Measurements from ENCODE around the gene SNCAIP. TPM values are rescaled to one million over a fixed set of nuclear protein-coding genes. Genes with fewer than 3 reads are reported as not detected.

Gene SNCAIP
- total and polyA plus RNA-seq, 2 experiments from 2014 or later, result 6.1 to 11.9 TPM

DNA sequence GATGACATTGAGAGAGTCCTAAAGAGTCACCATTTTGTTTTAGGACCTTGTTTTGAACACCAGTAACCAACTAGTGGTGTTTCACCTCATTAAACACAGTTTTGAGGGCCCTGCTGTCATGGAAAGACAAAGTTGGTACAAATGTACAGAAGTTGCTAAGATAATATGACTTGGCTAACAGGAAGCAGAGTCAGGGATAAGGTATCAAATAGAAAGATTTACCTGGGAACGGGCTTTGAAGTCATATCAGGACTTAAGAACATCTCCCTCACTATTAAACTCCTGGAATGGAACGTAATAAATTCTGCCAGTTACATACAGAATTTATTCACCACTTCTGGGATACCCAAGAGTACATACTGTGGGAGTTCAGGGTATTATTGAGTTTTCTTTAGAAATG lies 115.6 kb downstream of the SNCAIP start (continued):
- TF ChIP-seq, protein P1, sequence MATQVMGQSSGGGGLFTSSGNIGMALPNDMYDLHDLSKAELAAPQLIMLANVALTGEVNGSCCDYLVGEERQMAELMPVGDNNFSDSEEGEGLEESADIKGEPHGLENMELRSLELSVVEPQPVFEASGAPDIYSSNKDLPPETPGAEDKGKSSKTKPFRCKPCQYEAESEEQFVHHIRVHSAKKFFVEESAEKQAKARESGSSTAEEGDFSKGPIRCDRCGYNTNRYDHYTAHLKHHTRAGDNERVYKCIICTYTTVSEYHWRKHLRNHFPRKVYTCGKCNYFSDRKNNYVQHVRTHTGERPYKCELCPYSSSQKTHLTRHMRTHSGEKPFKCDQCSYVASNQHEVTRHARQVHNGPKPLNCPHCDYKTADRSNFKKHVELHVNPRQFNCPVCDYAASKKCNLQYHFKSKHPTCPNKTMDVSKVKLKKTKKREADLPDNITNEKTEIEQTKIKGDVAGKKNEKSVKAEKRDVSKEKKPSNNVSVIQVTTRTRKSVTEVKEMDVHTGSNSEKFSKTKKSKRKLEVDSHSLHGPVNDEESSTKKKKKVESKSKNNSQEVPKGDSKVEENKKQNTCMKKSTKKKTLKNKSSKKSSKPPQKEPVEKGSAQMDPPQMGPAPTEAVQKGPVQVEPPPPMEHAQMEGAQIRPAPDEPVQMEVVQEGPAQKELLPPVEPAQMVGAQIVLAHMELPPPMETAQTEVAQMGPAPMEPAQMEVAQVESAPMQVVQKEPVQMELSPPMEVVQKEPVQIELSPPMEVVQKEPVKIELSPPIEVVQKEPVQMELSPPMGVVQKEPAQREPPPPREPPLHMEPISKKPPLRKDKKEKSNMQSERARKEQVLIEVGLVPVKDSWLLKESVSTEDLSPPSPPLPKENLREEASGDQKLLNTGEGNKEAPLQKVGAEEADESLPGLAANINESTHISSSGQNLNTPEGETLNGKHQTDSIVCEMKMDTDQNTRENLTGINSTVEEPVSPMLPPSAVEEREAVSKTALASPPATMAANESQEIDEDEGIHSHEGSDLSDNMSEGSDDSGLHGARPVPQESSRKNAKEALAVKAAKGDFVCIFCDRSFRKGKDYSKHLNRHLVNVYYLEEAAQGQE (IDR thresholded peaks at IDR 0.05; ENCODE audit: unreplicated experiment), result no peak
- TF ChIP-seq CREB1 (CRISPR knock-in tag; IDR thresholded peaks at IDR 0.05; ENCODE audit: low read depth) (no peak), JUNB (IDR thresholded peaks at IDR 0.05; ENCODE audit: unreplicated experiment) (no peak), EZH2phosphoT487 (IDR thresholded peaks at IDR 0.05; ENCODE audit: unreplicated experiment) (no peak)

DNA sequence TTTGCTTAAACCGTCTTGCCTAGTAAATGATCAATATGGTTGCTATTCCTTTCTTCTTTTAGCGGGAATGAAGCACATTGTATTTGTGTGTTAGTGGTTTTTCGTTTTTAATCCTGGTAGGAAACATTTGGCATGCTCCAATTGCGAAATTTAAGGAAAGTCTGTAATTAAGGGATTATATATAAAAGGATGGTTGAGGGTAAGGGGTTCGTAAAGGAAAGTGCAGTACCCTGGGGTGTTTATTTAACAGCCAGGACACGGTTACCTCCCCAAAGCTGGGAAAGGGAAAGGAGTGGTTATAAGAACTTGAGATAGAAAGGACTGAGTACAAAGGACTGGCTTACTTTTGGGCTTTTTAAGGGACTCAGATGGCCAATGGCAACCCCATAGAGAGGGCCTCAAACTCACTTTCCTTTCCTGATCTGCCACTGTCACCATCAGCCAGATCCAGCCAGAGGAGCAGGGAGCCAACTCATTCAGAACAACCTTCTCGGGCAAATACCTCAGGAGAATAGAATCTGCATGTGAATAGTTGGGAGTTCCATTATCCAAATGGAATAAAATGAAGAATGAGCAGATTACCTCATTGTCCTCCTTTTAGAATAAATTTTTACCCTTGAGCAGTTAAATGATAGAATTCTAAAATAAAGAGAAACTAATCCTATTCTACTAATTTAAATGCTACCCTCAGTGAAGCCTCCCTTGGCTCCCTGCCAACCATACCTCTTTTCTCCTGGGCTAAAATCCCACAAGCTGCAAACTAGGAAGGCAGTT lies 117.7 kb downstream of the SNCAIP start:
- no peaks in the 10 kb centered on the region for H3F3A ChIP-seq (replicated peaks; ENCODE audit: low read depth)
- peak overlapping the region; percentile 84 for H3K27ac ChIP-seq (ENCODE audit: low read depth)
- Mint-ChIP-seq H3K4me3 (no peak overlapping the region), H3K4me1 (peaks cover 31% of the 10 kb centered on the region), H3K27me3 (ENCODE audit: insufficient read depth, low read depth, poor library complexity) (no peaks in the 10 kb centered on the region), H3K9me3 (peaks cover 5% of the 10 kb centered on the region; the same call in 1 of the 3 replicates), H3K36me3 (ENCODE audit: low read depth) (peaks cover 12% of the 10 kb centered on the region), H3K27ac (peak overlapping the region; percentile 83)
- no peaks in the 10 kb centered on the region for H3K79me2 ChIP-seq (replicated peaks; ENCODE audit: insufficient read depth)
- ATAC-seq (peak; percentile 100), DNase-seq (ENCODE audit: low spot score) (peak; percentile 80)
- H3K4me3 ChIP-seq, result no peak overlapping the region
- no peak overlapping the region for H2AFZ ChIP-seq
- no peaks in the 10 kb centered on the region for H3K9me2 ChIP-seq (ENCODE audit: insufficient read depth)
- TF ChIP-seq, protein P2, sequence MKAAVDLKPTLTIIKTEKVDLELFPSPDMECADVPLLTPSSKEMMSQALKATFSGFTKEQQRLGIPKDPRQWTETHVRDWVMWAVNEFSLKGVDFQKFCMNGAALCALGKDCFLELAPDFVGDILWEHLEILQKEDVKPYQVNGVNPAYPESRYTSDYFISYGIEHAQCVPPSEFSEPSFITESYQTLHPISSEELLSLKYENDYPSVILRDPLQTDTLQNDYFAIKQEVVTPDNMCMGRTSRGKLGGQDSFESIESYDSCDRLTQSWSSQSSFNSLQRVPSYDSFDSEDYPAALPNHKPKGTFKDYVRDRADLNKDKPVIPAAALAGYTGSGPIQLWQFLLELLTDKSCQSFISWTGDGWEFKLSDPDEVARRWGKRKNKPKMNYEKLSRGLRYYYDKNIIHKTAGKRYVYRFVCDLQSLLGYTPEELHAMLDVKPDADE (IDR thresholded peaks at IDR 0.05), result no peak
- TF ChIP-seq, protein P3, sequence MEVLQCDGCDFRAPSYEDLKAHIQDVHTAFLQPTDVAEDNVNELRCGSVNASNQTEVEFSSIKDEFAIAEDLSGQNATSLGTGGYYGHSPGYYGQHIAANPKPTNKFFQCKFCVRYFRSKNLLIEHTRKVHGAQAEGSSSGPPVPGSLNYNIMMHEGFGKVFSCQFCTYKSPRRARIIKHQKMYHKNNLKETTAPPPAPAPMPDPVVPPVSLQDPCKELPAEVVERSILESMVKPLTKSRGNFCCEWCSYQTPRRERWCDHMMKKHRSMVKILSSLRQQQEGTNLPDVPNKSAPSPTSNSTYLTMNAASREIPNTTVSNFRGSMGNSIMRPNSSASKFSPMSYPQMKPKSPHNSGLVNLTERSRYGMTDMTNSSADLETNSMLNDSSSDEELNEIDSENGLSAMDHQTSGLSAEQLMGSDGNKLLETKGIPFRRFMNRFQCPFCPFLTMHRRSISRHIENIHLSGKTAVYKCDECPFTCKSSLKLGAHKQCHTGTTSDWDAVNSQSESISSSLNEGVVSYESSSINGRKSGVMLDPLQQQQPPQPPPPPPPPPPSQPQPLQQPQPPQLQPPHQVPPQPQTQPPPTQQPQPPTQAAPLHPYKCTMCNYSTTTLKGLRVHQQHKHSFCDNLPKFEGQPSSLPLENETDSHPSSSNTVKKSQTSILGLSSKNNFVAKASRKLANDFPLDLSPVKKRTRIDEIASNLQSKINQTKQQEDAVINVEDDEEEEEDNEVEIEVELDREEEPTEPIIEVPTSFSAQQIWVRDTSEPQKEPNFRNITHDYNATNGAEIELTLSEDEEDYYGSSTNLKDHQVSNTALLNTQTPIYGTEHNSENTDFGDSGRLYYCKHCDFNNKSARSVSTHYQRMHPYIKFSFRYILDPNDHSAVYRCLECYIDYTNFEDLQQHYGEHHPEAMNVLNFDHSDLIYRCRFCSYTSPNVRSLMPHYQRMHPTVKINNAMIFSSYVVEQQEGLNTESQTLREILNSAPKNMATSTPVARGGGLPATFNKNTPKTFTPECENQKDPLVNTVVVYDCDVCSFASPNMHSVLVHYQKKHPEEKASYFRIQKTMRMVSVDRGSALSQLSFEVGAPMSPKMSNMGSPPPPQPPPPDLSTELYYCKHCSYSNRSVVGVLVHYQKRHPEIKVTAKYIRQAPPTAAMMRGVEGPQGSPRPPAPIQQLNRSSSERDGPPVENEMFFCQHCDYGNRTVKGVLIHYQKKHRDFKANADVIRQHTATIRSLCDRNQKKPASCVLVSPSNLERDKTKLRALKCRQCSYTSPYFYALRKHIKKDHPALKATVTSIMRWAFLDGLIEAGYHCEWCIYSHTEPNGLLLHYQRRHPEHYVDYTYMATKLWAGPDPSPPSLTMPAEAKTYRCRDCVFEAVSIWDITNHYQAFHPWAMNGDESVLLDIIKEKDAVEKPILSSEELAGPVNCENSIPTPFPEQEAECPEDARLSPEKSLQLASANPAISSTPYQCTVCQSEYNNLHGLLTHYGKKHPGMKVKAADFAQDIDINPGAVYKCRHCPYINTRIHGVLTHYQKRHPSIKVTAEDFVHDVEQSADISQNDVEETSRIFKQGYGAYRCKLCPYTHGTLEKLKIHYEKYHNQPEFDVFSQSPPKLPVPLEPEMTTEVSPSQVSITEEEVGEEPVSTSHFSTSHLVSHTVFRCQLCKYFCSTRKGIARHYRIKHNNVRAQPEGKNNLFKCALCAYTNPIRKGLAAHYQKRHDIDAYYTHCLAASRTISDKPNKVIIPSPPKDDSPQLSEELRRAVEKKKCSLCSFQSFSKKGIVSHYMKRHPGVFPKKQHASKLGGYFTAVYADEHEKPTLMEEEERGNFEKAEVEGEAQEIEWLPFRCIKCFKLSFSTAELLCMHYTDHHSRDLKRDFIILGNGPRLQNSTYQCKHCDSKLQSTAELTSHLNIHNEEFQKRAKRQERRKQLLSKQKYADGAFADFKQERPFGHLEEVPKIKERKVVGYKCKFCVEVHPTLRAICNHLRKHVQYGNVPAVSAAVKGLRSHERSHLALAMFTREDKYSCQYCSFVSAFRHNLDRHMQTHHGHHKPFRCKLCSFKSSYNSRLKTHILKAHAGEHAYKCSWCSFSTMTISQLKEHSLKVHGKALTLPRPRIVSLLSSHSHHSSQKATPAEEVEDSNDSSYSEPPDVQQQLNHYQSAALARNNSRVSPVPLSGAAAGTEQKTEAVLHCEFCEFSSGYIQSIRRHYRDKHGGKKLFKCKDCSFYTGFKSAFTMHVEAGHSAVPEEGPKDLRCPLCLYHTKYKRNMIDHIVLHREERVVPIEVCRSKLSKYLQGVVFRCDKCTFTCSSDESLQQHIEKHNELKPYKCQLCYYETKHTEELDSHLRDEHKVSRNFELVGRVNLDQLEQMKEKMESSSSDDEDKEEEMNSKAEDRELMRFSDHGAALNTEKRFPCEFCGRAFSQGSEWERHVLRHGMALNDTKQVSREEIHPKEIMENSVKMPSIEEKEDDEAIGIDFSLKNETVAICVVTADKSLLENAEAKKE (CRISPR knock-in tag; IDR thresholded peaks at IDR 0.05), result peak; percentile 96
- TF ChIP-seq ZNF114 (CRISPR knock-in tag; IDR thresholded peaks at IDR 0.05) (peak; percentile 68; the same call in 1 of the 2 replicates), NANOG (IDR thresholded peaks at IDR 0.05; ENCODE audit: borderline replicate concordance) (no peak), CREB1 (CRISPR knock-in tag; IDR thresholded peaks at IDR 0.05; ENCODE audit: low read depth) (peak; percentile 20; the same call in 1 of the 2 replicates)
- no peaks in the 10 kb centered on the region for H3K27me3 ChIP-seq (ENCODE audit: insufficient read depth)
- H3K4me1 ChIP-seq (ENCODE audit: insufficient read depth), result peaks cover 12% of the 10 kb centered on the region
- H3K4me2 ChIP-seq, result 0 out of 2 replicates have a peak overlapping the region, but pooled peaks have one; percentile 16
- no peaks in the 10 kb centered on the region for H4K20me1 ChIP-seq (replicated peaks; ENCODE audit: insufficient read depth)
- no peaks in the 10 kb centered on the region for H3K36me3 ChIP-seq (ENCODE audit: insufficient read depth)

Measured in GM23338 (cell line).